Activated T-cell treated with anti-CD3 and anti-CD28 coated beads, Interleukin-2, amount 50 U/mL, for 4 hours (primary cell): ENCODE results near the gene FRY. TPM values are rescaled to one million over a fixed set of nuclear protein-coding genes. Genes with fewer than 3 reads are reported as not detected.
A peak's percentile ranks its signal among the peaks of the same experiment; 100 is the strongest.
"Not testable (repeated sequence)": the region's sequence is repeated elsewhere in the genome, so short reads cannot be mapped to it uniquely, and the experiment has no call there.

Experiments used
- ATAC-seq, 2 donors: fragments of 200-7000 bp; cut with Tn5 transposase; one replicate each; pipeline ENCODE4 v1.10.0; 2021
- DNase-seq: peaks from one replicate; pipeline ENCODE4 v3.0.0-alpha.2; 2020
- H3K27me3 Mint-ChIP-seq: one replicate; pipeline ENCODE4 v1.8.0; 2021; ENCODE audit warnings: low read depth, mixed read lengths
- H3K36me3 Mint-ChIP-seq: one replicate; pipeline ENCODE4 v1.8.0; 2022; ENCODE audit warnings: mixed read lengths; ENCODE audit not compliant: insufficient read depth
- H3K4me1 Mint-ChIP-seq: one replicate; pipeline ENCODE4 v1.8.0; 2021; ENCODE audit warnings: low read depth, mixed read lengths
- H3K4me3 Mint-ChIP-seq: one replicate; pipeline ENCODE4 v1.8.0; 2021; ENCODE audit warnings: mild to moderate bottlenecking, moderate library complexity, mixed read lengths
- H3K9me3 Mint-ChIP-seq: one replicate; pipeline ENCODE4 v1.8.0; 2021; ENCODE audit warnings: mixed read lengths
- total RNA-seq, 3 donors: library from RNA; stranded (reverse); gene quantifications; one replicate each; pipeline ENCODE4 v1.2.1, GENCODE V29; 2021

FRY gene
- 1 to 10 TPM in 1 of 3 donors, under 1 TPM in 2; 0.74 to 1.0 (median 0.87) TPM for total RNA-seq

- Mint-ChIP-seq H3K27me3 (peaks cover 23% of the 10 kb centered on the region), H3K4me1 (peaks cover 20% of the 10 kb centered on the region), H3K4me3 (peak within 1 kb of the TSS; percentile 89), H3K9me3 (no peaks in the 10 kb centered on the region), H3K36me3 (no peaks in the 10 kb centered on the region)
- DNase-seq = peak; percentile 25
- ATAC-seq = peak; percentile 89 to 90
Measured at GRCh38 chr13:32031025-32031814, at the start of gene FRY. Gene FRY (plus strand): TSS chr13:32031774. CDS start chr13:32031796, 22 bp downstream.

- no peaks in the 10 kb centered on the region for H3K4me1 Mint-ChIP-seq
- ATAC-seq (no peak), DNase-seq (no peak)
- no peaks in the 10 kb centered on the region for H3K9me3 Mint-ChIP-seq
- no peaks in the 10 kb centered on the region for H3K27me3 Mint-ChIP-seq
- H3K36me3 Mint-ChIP-seq = no peaks in the 10 kb centered on the region
- no peak overlapping the region for H3K4me3 Mint-ChIP-seq
Measured at GRCh38 chr13:31982124-31982523, 49.5 kb upstream of the FRY start.

GRCh38 chr13:31982540-31982939 is 49.0 kb upstream of the FRY start:
- Mint-ChIP-seq H3K4me3 (no peak overlapping the region), H3K9me3 (no peaks in the 10 kb centered on the region), H3K27me3 (no peaks in the 10 kb centered on the region), H3K4me1 (no peaks in the 10 kb centered on the region), H3K36me3 (no peaks in the 10 kb centered on the region)
- ATAC-seq = no peak
- no peak for DNase-seq

- not testable (repeated sequence) for H3K4me1 Mint-ChIP-seq, ATAC-seq, H3K9me3 Mint-ChIP-seq, H3K36me3 Mint-ChIP-seq, H3K4me3 Mint-ChIP-seq, DNase-seq, H3K27me3 Mint-ChIP-seq
Measured at GRCh38 chr13:31983696-31984095, 47.9 kb upstream of the FRY start.

GRCh38 chr13:31984388-31984787 is 47.2 kb upstream of the FRY start:
- H3K4me3 Mint-ChIP-seq, DNase-seq, H3K36me3 Mint-ChIP-seq, H3K4me1 Mint-ChIP-seq, ATAC-seq, H3K27me3 Mint-ChIP-seq, H3K9me3 Mint-ChIP-seq: not testable (repeated sequence)

GRCh38 chr13:31986676-31987470 is 44.7 kb upstream of the FRY start:
- Mint-ChIP-seq H3K4me3 (no peak overlapping the region), H3K4me1 (no peaks in the 10 kb centered on the region), H3K9me3 (no peaks in the 10 kb centered on the region), H3K36me3 (no peaks in the 10 kb centered on the region), H3K27me3 (no peaks in the 10 kb centered on the region)
- no peak for DNase-seq
- ATAC-seq = no peak

- Mint-ChIP-seq H3K9me3 (no peaks in the 10 kb centered on the region), H3K36me3 (no peaks in the 10 kb centered on the region), H3K4me1 (no peaks in the 10 kb centered on the region), H3K27me3 (no peaks in the 10 kb centered on the region), H3K4me3 (no peak overlapping the region)
- DNase-seq (no peak), ATAC-seq (no peak)
Measured at GRCh38 chr13:31987535-31988170, 43.9 kb upstream of the FRY start.

- not testable (repeated sequence) for ATAC-seq, DNase-seq
Measured at GRCh38 chr13:31994367-31994766, 37.2 kb upstream of the FRY start.

GRCh38 chr13:31996601-31997000 is 35.0 kb upstream of the FRY start:
- no peaks in the 10 kb centered on the region for H3K36me3 Mint-ChIP-seq
- no peaks in the 10 kb centered on the region for H3K9me3 Mint-ChIP-seq
- H3K4me1 Mint-ChIP-seq = no peaks in the 10 kb centered on the region
- ATAC-seq = no peak
- DNase-seq = no peak
- H3K27me3 Mint-ChIP-seq = no peaks in the 10 kb centered on the region
- H3K4me3 Mint-ChIP-seq = no peak overlapping the region

More at GRCh38 chr13:31994367-31994766, 37.2 kb upstream of the FRY start:
- not testable (repeated sequence) for H3K36me3 Mint-ChIP-seq, H3K9me3 Mint-ChIP-seq, H3K4me1 Mint-ChIP-seq, H3K4me3 Mint-ChIP-seq, H3K27me3 Mint-ChIP-seq

GRCh38 chr13:31997641-31998040 is 33.9 kb upstream of the FRY start:
- no peaks in the 10 kb centered on the region for H3K4me1 Mint-ChIP-seq
- no peaks in the 10 kb centered on the region for H3K27me3 Mint-ChIP-seq
- no peaks in the 10 kb centered on the region for H3K36me3 Mint-ChIP-seq
- DNase-seq (no peak), ATAC-seq (no peak)
- H3K9me3 Mint-ChIP-seq = no peaks in the 10 kb centered on the region
- no peak overlapping the region for H3K4me3 Mint-ChIP-seq

GRCh38 chr13:31998131-31998530 is 33.4 kb upstream of the FRY start:
- Mint-ChIP-seq H3K4me1 (no peaks in the 10 kb centered on the region), H3K27me3 (no peaks in the 10 kb centered on the region), H3K36me3 (no peaks in the 10 kb centered on the region), H3K4me3 (no peak overlapping the region), H3K9me3 (no peaks in the 10 kb centered on the region)
- ATAC-seq = no peak
- no peak for DNase-seq

GRCh38 chr13:32000754-32001153 is 30.8 kb upstream of the FRY start:
- H3K27me3 Mint-ChIP-seq, H3K4me1 Mint-ChIP-seq, DNase-seq, H3K9me3 Mint-ChIP-seq, ATAC-seq, H3K4me3 Mint-ChIP-seq, H3K36me3 Mint-ChIP-seq: not testable (repeated sequence)

- H3K36me3 Mint-ChIP-seq = no peaks in the 10 kb centered on the region
- no peaks in the 10 kb centered on the region for H3K4me1 Mint-ChIP-seq
- DNase-seq (no peak), ATAC-seq (peak in 1 of 2 donors; percentile 14)
- H3K4me3 Mint-ChIP-seq = no peak overlapping the region
- no peaks in the 10 kb centered on the region for H3K9me3 Mint-ChIP-seq
- H3K27me3 Mint-ChIP-seq = no peaks in the 10 kb centered on the region
Measured at GRCh38 chr13:32001154-32001768, 30.3 kb upstream of the FRY start.

- Mint-ChIP-seq H3K36me3 (no peaks in the 10 kb centered on the region), H3K27me3 (no peaks in the 10 kb centered on the region), H3K4me3 (no peak overlapping the region), H3K4me1 (no peaks in the 10 kb centered on the region), H3K9me3 (no peaks in the 10 kb centered on the region)
- DNase-seq (no peak), ATAC-seq (no peak)
Measured at GRCh38 chr13:32001769-32002168, 29.8 kb upstream of the FRY start.
